ENCODE measurements around the gene PIAS4. TPM values are rescaled to one million over a fixed set of nuclear protein-coding genes. Genes with fewer than 3 reads are reported as not detected.

PIAS4 gene
- total and polyA plus RNA-seq, 2 of the 13 experiments (the other 11 are each of a cell fraction or from before 2014, with no cell fraction given) = 9.0 to 20.1 TPM

- TF ChIP-seq GMEB2 (CRISPR knock-in tag; IDR thresholded peaks at IDR 0.05; ENCODE audit: low read depth) (no peak), PHF21A (CRISPR knock-in tag; IDR thresholded peaks at IDR 0.05) (peak; percentile 93), HNF1B (CRISPR knock-in tag; IDR thresholded peaks at IDR 0.05) (peak; percentile 58), SKI (IDR thresholded peaks at IDR 0.05; ENCODE audit: partially characterized antibody) (peak; percentile 71), RORA (CRISPR knock-in tag; IDR thresholded peaks at IDR 0.05) (no peak), HCFC1 (IDR thresholded peaks at IDR 0.05; ENCODE audit: low read depth, low read length) (0 out of 2 replicates have a peak, but pooled peaks have one; percentile 18), TERF1 (CRISPR knock-in tag; IDR thresholded peaks at IDR 0.05) (no peak), ZFX (CRISPR knock-in tag; IDR thresholded peaks at IDR 0.05; ENCODE audit: low read depth) (peak; percentile 92), GATAD2A (CRISPR knock-in tag; IDR thresholded peaks at IDR 0.05) (peak; percentile 79), ZNF572 (CRISPR knock-in tag; IDR thresholded peaks at IDR 0.05) (peak; percentile 30; the same call in 1 of the 2 replicates), ZNF773 (CRISPR knock-in tag; IDR thresholded peaks at IDR 0.05; ENCODE audit: borderline replicate concordance) (0 out of 2 replicates have a peak, but pooled peaks have one; percentile 74), TFDP2 (CRISPR knock-in tag; IDR thresholded peaks at IDR 0.05) (peak; percentile 43)
- TF ChIP-seq, protein P1, sequence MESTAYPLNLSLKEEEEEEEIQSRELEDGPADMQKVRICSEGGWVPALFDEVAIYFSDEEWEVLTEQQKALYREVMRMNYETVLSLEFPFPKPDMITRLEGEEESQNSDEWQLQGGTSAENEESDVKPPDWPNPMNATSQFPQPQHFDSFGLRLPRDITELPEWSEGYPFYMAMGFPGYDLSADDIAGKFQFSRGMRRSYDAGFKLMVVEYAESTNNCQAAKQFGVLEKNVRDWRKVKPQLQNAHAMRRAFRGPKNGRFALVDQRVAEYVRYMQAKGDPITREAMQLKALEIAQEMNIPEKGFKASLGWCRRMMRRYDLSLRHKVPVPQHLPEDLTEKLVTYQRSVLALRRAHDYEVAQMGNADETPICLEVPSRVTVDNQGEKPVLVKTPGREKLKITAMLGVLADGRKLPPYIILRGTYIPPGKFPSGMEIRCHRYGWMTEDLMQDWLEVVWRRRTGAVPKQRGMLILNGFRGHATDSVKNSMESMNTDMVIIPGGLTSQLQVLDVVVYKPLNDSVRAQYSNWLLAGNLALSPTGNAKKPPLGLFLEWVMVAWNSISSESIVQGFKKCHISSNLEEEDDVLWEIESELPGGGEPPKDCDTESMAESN (CRISPR knock-in tag; conservative IDR thresholded peaks at IDR 0.05) = peak; percentile 79; the same call in 1 of the 2 replicates
- TF ChIP-seq, protein P2, sequence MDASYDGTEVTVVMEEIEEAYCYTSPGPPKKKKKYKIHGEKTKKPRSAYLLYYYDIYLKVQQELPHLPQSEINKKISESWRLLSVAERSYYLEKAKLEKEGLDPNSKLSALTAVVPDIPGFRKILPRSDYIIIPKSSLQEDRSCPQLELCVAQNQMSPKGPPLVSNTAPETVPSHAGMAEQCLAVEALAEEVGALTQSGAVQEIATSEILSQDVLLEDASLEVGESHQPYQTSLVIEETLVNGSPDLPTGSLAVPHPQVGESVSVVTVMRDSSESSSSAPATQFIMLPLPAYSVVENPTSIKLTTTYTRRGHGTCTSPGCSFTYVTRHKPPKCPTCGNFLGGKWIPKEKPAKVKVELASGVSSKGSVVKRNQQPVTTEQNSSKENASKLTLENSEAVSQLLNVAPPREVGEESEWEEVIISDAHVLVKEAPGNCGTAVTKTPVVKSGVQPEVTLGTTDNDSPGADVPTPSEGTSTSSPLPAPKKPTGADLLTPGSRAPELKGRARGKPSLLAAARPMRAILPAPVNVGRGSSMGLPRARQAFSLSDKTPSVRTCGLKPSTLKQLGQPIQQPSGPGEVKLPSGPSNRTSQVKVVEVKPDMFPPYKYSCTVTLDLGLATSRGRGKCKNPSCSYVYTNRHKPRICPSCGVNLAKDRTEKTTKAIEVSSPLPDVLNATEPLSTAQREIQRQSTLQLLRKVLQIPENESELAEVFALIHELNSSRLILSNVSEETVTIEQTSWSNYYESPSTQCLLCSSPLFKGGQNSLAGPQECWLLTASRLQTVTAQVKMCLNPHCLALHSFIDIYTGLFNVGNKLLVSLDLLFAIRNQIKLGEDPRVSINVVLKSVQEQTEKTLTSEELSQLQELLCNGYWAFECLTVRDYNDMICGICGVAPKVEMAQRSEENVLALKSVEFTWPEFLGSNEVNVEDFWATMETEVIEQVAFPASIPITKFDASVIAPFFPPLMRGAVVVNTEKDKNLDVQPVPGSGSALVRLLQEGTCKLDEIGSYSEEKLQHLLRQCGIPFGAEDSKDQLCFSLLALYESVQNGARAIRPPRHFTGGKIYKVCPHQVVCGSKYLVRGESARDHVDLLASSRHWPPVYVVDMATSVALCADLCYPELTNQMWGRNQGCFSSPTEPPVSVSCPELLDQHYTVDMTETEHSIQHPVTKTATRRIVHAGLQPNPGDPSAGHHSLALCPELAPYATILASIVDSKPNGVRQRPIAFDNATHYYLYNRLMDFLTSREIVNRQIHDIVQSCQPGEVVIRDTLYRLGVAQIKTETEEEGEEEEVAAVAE (CRISPR knock-in tag; IDR thresholded peaks at IDR 0.05; ENCODE audit: borderline replicate concordance) = no peak
Observed at GRCh38 chr19:4052114-4052992, 44.8 kb downstream of the PIAS4 start (continued).

Measured in HepG2 (cell line).